Esophagus muscularis mucosa (tissue), 3 donors: ENCODE measurements around the gene NEURL3.

ENCODE experiments used
- EP300 ChIP-seq: sonication (generic); formaldehyde crosslinking; IDR thresholded peaks from one replicate; pipeline ENCODE4 v1.6.1; 2017; ENCODE audit warnings: antibody characterized with exemption
- TF ChIP-seq, protein P1 (sequence below), 3 experiments: fragments of 200-600 bp in 2 of 3; fragments of 450-650 bp in 1 of 3; sonication (generic) in 2 of 3; IDR thresholded peaks; one replicate each; pipeline ENCODE4 v1.5.1; 2017 to 2019; ENCODE audit warnings: antibody characterized with exemption in 3 of 3, mild to moderate bottlenecking in 2 of 3, moderate library complexity in 1 of 3

DNA sequence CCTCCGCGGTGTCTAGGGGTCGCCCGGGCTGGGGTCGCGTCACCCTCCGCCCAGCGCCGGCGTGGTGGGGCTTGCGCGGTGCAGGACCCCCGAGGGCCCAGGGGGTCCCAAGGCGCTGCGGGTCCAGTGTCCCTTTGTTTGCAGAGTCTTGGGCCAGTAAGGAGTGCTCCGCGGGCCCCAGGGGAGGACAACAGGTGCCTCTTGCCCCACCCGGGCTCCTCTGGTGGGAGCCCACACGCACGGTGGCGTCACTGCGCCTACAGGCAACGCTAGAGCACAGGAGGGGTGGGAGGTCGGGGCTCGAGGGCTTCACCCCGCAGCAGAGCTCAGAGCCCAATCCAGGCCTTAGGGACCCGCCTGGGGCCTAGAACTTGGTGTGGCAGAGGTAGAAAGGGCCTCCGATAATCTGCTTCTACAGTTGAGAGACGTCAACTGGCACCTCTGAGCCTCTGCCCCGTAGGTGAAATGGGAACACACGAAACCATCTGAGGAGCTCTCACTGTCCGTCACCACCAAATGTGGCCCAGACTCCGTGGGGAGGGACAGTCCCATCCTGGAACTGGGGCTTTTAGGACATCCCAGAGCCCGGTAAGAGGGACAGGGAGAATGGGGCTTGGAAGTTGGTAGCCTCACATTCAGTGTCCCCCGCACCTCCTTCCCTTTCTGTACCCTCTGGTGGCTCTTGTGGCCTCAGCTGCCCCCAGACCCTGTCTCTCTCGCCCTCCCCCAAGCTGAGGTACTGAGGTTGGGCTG lies 32.8 kb upstream of the NEURL3 start:
- TF ChIP-seq, protein P1, sequence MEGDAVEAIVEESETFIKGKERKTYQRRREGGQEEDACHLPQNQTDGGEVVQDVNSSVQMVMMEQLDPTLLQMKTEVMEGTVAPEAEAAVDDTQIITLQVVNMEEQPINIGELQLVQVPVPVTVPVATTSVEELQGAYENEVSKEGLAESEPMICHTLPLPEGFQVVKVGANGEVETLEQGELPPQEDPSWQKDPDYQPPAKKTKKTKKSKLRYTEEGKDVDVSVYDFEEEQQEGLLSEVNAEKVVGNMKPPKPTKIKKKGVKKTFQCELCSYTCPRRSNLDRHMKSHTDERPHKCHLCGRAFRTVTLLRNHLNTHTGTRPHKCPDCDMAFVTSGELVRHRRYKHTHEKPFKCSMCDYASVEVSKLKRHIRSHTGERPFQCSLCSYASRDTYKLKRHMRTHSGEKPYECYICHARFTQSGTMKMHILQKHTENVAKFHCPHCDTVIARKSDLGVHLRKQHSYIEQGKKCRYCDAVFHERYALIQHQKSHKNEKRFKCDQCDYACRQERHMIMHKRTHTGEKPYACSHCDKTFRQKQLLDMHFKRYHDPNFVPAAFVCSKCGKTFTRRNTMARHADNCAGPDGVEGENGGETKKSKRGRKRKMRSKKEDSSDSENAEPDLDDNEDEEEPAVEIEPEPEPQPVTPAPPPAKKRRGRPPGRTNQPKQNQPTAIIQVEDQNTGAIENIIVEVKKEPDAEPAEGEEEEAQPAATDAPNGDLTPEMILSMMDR (IDR thresholded peaks at IDR 0.05) = no peak
- no peak for TF ChIP-seq EP300
